SH-SY5Y (cell line): ENCODE data around the gene RNF214.

ENCODE experiments used
- GATA2 ChIP-seq: IDR thresholded peaks from 2 replicates; pipeline ENCODE4 v1.6.1; 2011; ENCODE audit warnings: mild to moderate bottlenecking, low read depth, low read length
- GATA3 ChIP-seq: IDR thresholded peaks from 2 replicates; pipeline ENCODE4 v1.6.1; 2011; ENCODE audit warnings: low read depth, mild to moderate bottlenecking, low read length, moderate library complexity

GRCh38 chr11:117219995-117220394 is 12.5 kb upstream of the RNF214 start:
- TF ChIP-seq GATA3 (no peak), GATA2 (no peak)
